ENCODE measurements around the gene TH.

The TH gene

DNA sequence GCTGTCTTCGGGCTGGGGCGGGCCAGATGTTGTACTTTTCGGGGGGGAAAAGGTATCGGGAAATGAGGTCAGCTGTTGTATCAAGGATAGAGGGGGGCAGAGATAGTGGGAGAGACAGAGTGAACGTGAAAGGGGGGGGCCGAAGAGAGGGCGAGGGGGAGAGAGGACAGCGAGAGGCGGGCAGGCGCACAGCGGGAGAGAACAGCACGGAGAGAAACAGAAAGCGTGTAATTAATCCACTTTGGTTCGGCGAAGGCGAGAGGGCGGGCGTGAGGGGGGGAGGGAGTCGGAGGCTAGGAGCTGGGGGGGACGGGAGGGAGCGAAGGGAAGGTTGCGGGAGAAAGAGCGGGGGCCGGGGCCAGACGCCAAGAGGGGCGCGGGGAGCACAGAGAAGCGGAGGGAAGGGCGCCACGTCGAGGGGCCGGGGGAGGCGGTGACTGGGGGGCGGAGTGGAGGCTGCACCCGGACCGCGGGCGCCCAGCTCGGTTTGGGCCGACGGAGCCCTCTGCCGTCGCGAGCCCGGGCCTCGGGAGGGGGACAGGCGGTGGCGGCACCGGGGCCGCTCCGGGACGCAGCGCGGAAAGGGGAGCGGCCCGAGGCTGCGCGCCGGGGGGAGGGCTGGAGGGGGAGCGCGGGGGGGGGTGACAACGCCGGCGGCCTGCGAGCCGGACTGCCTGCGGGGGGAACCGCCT, 33.0 kb downstream of the TH start:
- Mint-ChIP-seq H3K9me3 (no peaks in the 10 kb centered on the region), H3K4me3 (peak overlapping the region; percentile 80), H3K36me3 (no peaks in the 10 kb centered on the region), H3K4me1 (peaks cover 19% of the 10 kb centered on the region), H3K27ac (no peak overlapping the region), H3K27me3 (peaks cover 37% of the 10 kb centered on the region)

DNA sequence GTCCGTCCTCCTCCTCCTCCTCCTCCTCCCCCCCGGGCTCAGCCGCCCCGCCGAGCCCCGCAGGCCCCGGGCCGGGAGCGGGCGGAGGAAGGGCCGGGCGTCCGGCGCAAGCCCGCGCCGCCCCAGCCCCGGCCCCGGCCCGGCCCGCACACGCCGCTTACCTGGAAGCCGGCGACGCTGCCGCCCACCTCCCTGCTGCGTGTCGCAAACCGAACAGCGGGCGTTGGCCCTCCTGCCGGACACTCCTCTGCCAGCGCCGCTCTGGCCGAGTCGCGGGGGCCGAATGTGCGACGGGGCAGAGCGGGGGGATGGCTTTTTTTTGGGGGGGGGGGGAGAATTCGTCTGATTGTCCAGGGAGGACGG, 33.6 kb downstream of the TH start:
- Mint-ChIP-seq H3K27ac (no peak overlapping the region), H3K9me3 (no peaks in the 10 kb centered on the region), H3K4me1 (peaks cover 17% of the 10 kb centered on the region), H3K27me3 (peaks cover 40% of the 10 kb centered on the region), H3K4me3 (peak overlapping the region; percentile 80), H3K36me3 (no peaks in the 10 kb centered on the region)

- H3K4me1 Mint-ChIP-seq, result peaks cover 11% of the 10 kb centered on the region
- no peaks in the 10 kb centered on the region for H3K36me3 Mint-ChIP-seq
- H3K27me3 Mint-ChIP-seq, result peaks cover 35% of the 10 kb centered on the region
- H3K27ac Mint-ChIP-seq, result no peak overlapping the region
- H3K4me3 Mint-ChIP-seq, result peak overlapping the region; percentile 7
- no peaks in the 10 kb centered on the region for H3K9me3 Mint-ChIP-seq
These were observed 34.2 kb downstream of the TH start for GRCh38 chr11:2137202-2138067.

- Mint-ChIP-seq H3K9me3 (no peaks in the 10 kb centered on the region), H3K4me3 (no peak overlapping the region), H3K27me3 (peaks cover 34% of the 10 kb centered on the region), H3K36me3 (no peaks in the 10 kb centered on the region), H3K4me1 (peaks cover 5% of the 10 kb centered on the region), H3K27ac (no peak overlapping the region)
These were observed 34.7 kb downstream of the TH start for GRCh38 chr11:2136952-2137201.

DNA sequence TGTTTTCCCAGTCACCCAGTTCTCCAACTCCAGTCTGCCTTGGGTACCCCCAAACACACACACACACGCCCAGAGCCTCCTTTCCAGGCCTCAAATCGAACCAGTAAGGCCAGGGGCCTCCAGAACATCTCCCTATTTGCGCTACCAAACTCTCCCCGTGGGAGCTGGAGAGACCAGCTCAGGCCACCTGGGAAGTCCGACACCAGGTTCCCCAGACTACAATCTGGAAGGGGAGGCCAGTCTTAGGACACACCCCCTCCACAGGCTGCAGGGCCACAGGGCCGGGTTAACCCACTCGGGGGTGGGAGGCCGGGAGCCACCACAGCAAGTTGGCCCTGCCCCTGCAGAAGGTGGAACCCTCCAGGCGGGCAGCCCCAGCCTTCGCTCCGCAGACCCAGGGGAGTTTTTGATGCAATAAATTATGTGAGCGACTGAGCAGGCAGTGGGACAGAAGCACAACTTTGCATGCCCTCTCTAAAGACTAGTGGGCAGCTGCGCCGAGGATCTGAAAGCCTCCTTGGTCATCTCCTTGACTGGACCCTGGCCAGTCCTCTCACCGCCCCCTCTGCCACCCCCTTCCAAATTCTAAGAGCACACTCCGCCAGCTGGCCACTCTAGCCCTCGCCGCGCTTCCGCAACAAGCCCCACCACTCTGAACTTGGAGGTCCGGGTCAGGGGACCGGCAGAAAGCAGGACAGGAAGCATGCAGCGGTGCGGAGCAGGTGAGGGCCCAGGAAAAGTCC, 35.2 kb downstream of the TH start:
- Mint-ChIP-seq H3K27ac (no peak overlapping the region), H3K4me3 (no peak overlapping the region), H3K27me3 (peaks cover 36% of the 10 kb centered on the region), H3K36me3 (no peaks in the 10 kb centered on the region), H3K4me1 (peaks cover 5% of the 10 kb centered on the region), H3K9me3 (no peaks in the 10 kb centered on the region)

DNA sequence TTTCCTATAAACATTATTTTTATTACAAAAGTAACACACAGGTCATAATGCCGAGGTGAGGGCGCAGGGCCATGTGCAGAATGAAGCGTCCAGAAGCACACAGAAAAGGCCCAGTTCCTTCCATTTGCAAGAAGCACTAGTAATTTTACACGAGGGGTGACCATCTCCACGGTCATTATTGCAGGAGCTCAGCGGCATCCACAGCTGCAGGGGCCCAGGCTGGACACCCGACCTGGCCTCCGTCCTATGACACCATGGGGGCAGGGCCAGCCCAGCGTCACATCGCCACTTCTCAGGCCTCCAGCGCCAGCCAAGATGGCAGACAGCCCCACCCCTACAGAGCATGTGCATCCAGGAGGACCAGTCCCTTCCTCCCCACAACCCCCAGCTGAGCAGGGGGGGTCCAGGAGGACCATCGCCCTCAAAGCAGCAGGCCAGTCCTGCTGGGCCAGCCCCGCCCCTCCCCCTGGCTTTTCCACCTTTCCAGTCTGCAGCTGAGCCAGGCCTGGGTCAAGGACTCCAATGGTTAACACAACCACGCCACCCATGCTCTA, 35.9 kb downstream of the TH start:
- H3K27ac Mint-ChIP-seq, result no peak overlapping the region
- H3K27me3 Mint-ChIP-seq, result peaks cover 33% of the 10 kb centered on the region
- H3K36me3 Mint-ChIP-seq, result no peaks in the 10 kb centered on the region
- H3K4me3 Mint-ChIP-seq, result no peak overlapping the region
- H3K4me1 Mint-ChIP-seq, result no peaks in the 10 kb centered on the region
- no peaks in the 10 kb centered on the region for H3K9me3 Mint-ChIP-seq

GRCh38 chr11:2135018-2135569, 36.5 kb downstream of the TH start:
- Mint-ChIP-seq H3K27ac (no peak overlapping the region), H3K36me3 (no peaks in the 10 kb centered on the region), H3K9me3 (no peaks in the 10 kb centered on the region), H3K27me3 (peaks cover 33% of the 10 kb centered on the region), H3K4me3 (no peak overlapping the region), H3K4me1 (no peaks in the 10 kb centered on the region)

DNA sequence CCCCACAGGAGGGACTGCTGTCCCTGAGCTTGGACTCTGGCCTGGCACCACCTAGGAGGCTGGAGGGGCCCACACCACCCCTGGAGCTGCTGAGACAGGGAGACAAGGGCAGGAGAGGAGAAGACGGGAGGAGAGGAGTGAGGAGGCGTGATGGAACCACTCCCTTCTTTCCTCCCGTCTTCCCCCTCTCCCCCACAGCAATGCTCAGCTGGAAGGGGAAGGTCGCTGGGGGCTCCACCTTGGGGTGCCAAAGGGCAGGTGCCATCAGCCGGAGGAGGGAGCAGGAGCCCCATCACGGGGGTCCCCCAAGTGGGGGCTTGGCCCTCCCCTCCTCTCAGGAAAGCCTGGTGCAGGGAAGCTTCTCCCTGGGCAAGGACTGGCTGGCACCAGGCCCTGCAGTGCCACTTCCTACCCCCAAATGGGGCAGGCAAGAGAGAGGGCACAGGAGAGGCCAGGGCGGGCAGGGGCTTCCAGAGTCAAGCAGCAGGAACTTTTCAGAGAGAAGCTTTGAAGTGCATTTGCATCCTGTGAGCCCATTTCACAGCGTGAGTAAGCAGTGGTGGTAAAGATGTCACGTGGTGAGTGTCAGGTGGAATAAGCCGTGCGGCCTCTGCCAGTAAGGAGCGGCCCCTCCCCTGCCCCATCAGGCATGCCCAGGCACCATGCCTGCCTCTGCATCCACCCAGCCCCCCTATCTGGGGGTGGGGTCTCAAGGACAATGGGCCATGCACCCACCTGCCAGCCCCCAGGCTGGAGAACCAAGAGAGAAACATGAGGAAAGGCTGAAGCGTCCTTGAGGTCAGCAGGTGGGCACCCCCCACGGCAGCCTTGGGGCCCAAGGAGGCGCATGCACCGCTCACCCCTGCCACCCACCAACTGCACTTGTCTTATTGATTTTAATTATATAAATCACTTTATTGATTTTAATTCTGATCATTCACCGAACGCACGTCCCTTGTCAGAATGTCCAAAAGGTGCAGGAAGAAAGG, 37.3 kb downstream of the TH start:
- Mint-ChIP-seq H3K36me3 (no peaks in the 10 kb centered on the region), H3K4me1 (no peaks in the 10 kb centered on the region), H3K4me3 (no peak overlapping the region), H3K27me3 (peaks cover 33% of the 10 kb centered on the region), H3K27ac (no peak overlapping the region), H3K9me3 (no peaks in the 10 kb centered on the region)

DNA sequence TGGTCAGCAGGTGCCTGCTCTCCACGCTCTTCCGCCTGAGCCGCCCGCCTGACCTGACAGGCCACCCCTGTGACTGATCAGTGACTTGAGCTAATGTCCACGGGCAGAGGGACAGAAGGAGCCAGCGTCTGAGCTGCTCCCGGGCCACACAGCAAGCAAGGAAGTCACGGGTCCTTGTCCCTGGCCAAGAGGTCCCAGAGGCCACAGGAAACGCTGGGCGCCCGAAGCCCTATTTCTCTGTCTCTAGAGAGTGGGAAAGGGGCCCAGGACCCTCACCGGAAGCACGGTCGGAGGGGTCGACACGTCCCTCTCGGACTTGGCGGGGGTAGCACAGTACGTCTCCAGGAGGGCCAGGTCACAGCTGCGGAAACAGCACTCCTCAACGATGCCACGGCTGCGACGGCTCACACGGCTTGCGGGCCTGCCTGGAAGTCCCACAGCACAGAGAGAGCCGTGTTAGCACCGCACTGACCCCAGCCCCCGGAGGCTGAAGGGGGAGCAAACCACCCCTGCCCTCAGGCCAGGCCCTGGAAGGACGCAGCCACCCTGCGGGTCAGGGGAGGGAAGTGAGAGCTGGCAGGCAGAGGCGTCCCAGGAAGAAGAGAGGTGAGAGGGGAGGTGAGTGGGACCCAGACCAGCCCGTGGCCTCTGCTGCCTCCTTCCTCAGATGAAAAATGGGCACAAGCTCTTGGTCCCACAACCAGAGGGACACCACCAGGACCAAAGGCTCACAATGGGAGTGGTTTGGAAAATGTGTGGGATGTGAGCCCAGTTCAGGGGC, 38.2 kb downstream of the TH start:
- Mint-ChIP-seq H3K4me1 (no peaks in the 10 kb centered on the region), H3K27me3 (peaks cover 33% of the 10 kb centered on the region), H3K27ac (no peak overlapping the region), H3K4me3 (no peak overlapping the region), H3K36me3 (no peaks in the 10 kb centered on the region), H3K9me3 (no peaks in the 10 kb centered on the region)

GRCh38 chr11:2132874-2133240, 38.8 kb downstream of the TH start:
- Mint-ChIP-seq H3K9me3 (no peaks in the 10 kb centered on the region), H3K4me3 (no peak overlapping the region), H3K36me3 (no peaks in the 10 kb centered on the region), H3K27ac (no peak overlapping the region), H3K4me1 (no peaks in the 10 kb centered on the region), H3K27me3 (peaks cover 31% of the 10 kb centered on the region)

GRCh38 chr11:2132246-2132645, 39.4 kb downstream of the TH start:
- Mint-ChIP-seq H3K36me3 (no peaks in the 10 kb centered on the region), H3K9me3 (no peaks in the 10 kb centered on the region), H3K27ac (no peak overlapping the region), H3K4me1 (no peaks in the 10 kb centered on the region), H3K27me3 (peaks cover 31% of the 10 kb centered on the region), H3K4me3 (no peak overlapping the region)

DNA sequence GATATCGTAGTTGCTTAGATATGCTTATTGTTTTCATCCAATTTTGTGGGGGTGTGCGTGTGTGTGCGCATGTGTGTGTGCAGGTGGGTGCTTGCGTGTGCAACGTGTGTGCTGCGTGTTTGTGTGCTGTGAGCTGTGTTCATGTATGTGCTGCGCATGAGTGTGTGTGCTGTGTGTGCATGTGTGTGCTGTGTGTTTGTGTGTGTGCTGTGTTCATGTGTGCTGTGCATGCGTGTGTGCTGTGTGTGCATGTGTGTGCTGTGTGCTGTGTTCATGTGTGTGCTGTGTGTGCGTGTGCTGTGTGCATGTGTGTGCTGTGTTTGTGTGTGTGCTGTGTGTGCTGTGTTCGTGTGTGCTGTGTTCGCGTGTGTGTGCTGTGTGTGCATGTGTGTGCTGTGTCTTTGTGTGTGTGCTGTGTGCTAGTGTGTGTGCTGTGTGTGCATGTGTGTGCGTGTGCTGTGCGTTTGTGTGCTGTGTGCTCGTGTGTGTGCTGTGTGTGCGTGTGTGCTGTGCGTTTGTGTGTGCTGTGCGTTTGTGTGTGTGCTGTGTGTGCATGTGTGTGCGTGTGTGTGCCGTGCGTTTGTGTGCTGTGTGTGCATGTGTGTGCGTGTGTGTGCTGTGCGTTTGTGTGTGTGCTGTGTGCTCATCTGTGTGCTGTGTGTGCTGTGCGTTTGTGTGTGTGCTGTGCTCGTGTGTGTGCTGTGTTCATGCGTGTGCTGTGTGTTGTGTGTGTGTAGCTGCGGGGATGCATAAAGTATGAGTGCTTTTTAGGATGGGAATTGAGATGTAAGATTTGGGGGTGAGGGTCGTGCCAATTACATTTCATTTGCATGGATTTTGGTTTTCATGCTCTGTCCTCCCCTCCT, 40.0 kb downstream of the TH start:
- H3K4me1 Mint-ChIP-seq, result no peaks in the 10 kb centered on the region
- no peak overlapping the region for H3K4me3 Mint-ChIP-seq
- H3K9me3 Mint-ChIP-seq, result no peaks in the 10 kb centered on the region
- peaks cover 31% of the 10 kb centered on the region for H3K27me3 Mint-ChIP-seq
- H3K36me3 Mint-ChIP-seq, result no peaks in the 10 kb centered on the region
- peak overlapping the region; percentile 63 for H3K27ac Mint-ChIP-seq

GRCh38 chr11:2130881-2131352, 40.7 kb downstream of the TH start:
- Mint-ChIP-seq H3K27ac (no peak overlapping the region), H3K4me3 (no peak overlapping the region), H3K4me1 (no peaks in the 10 kb centered on the region), H3K27me3 (peaks cover 25% of the 10 kb centered on the region), H3K36me3 (no peaks in the 10 kb centered on the region), H3K9me3 (no peaks in the 10 kb centered on the region)

All from activated naive CD4-positive, alpha-beta T cell treated with anti-CD3 and anti-CD28 coated beads, Interleukin-2, amount 50 U/mL, for 24 hours (primary cell).